ENCODE measurements around the gene LIPN. TPM values are rescaled to one million over a fixed set of nuclear protein-coding genes. Genes with fewer than 3 reads are reported as not detected.

The LIPN gene
- total and polyA plus RNA-seq, 2 experiments from 2014 or later = not detected

- no peaks in the 10 kb centered on the region for H3F3A ChIP-seq (replicated peaks; ENCODE audit: low read depth)
- H3K36me3 ChIP-seq (ENCODE audit: insufficient read depth) = no peaks in the 10 kb centered on the region
- H3K4me1 ChIP-seq (ENCODE audit: insufficient read depth) = peaks cover 6% of the 10 kb centered on the region; the same call in 1 of the 2 replicates
- ATAC-seq (peak; percentile 36), DNase-seq (ENCODE audit: low spot score) (peak; percentile 38)
- no peak overlapping the region for H3K4me3 ChIP-seq
- Mint-ChIP-seq H3K27me3 (ENCODE audit: insufficient read depth, low read depth, poor library complexity) (peaks cover 4% of the 10 kb centered on the region), H3K36me3 (ENCODE audit: low read depth) (no peaks in the 10 kb centered on the region), H3K4me1 (peaks cover 11% of the 10 kb centered on the region), H3K27ac (no peak overlapping the region), H3K9me3 (no peaks in the 10 kb centered on the region), H3K4me3 (no peak overlapping the region)
- no peaks in the 10 kb centered on the region for H4K20me1 ChIP-seq (replicated peaks; ENCODE audit: insufficient read depth)
- H3K27me3 ChIP-seq (ENCODE audit: insufficient read depth) = peaks cover 9% of the 10 kb centered on the region; the same call in 1 of the 2 replicates
- H3K27ac ChIP-seq (ENCODE audit: low read depth) = no peak overlapping the region
- H3K4me2 ChIP-seq = no peak overlapping the region
- H2AFZ ChIP-seq = no peak overlapping the region
- H3K9me2 ChIP-seq (ENCODE audit: insufficient read depth) = no peaks in the 10 kb centered on the region
- H3K79me2 ChIP-seq (replicated peaks; ENCODE audit: insufficient read depth) = no peaks in the 10 kb centered on the region
- no peak for TF ChIP-seq ZNF462 (CRISPR knock-in tag; IDR thresholded peaks at IDR 0.05)
- TF ChIP-seq CREB1 (CRISPR knock-in tag; IDR thresholded peaks at IDR 0.05; ENCODE audit: low read depth) = no peak
- no peak for TF ChIP-seq REST (IDR thresholded peaks at IDR 0.05; ENCODE audit: unreplicated experiment)
- TF ChIP-seq STAT1 (IDR thresholded peaks at IDR 0.05; ENCODE audit: unreplicated experiment) = no peak
- no peak for TF ChIP-seq CTCF (conservative IDR thresholded peaks at IDR 0.05; ENCODE audit: low read depth in 2 of 2)
- no peak for TF ChIP-seq ZNF331 (CRISPR knock-in tag; IDR thresholded peaks at IDR 0.05; ENCODE audit: low read depth)
- no peak for TF ChIP-seq NANOG (IDR thresholded peaks at IDR 0.05; ENCODE audit: borderline replicate concordance)
- no peak for TF ChIP-seq ZNF114 (CRISPR knock-in tag; IDR thresholded peaks at IDR 0.05)
- no peak for TF ChIP-seq POLR2AphosphoS5 (IDR thresholded peaks at IDR 0.05; ENCODE audit: low read depth)
- no peak for TF ChIP-seq JUNB (IDR thresholded peaks at IDR 0.05; ENCODE audit: unreplicated experiment)
- no peak for TF ChIP-seq EZH2phosphoT487 (IDR thresholded peaks at IDR 0.05; ENCODE audit: unreplicated experiment)
- no peak for TF ChIP-seq EZH2 (IDR thresholded peaks at IDR 0.05; ENCODE audit: low read depth, unreplicated experiment)
- TF ChIP-seq ETS1 (IDR thresholded peaks at IDR 0.05) = no peak
Measured at GRCh38 chr10:88731296-88731695, 28.5 kb upstream of the LIPN start.

Data from GM23338 (cell line).